M059J (cell line): ENCODE measurements around the gene GPRC5A. TPM values are rescaled to one million over a fixed set of nuclear protein-coding genes. Genes with fewer than 3 reads are reported as not detected.

ENCODE experiments used
- DNase-seq: peaks from one replicate; pipeline ENCODE4 v3.0.0-alpha.2; 2012; ENCODE audit warnings: low read depth
- total RNA-seq: library from RNA; depleted of rRNA; stranded (reverse); fragments of >200 nt; shearing (Covaris generic); gene quantifications from 2 replicates; pipeline ENCODE4 v1.2.3, GENCODE V29; 2014; rRNA removed

Gene GPRC5A
- total RNA-seq, 1 experiment from 2014 or later = 89.7 TPM

DNA sequence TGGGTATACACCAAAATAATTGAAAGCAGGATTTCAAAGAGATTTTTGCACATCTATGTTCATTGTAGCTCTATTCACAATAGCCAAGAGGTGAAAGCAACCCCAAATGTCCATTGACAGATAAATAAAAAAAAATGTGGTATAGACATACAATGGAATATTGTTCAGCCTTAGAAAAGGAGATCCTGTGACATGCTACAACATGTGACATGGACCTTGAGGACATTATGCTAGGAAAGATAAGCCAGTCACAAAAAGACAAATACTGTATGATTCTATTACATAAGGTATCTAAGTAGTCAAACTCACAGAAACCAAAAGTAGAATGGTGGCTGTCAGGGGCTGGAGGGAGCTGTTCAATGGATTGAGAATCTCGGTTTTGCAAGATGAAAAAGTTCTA lies 48.5 kb downstream of the GPRC5A start:
- no peak for DNase-seq

DNA sequence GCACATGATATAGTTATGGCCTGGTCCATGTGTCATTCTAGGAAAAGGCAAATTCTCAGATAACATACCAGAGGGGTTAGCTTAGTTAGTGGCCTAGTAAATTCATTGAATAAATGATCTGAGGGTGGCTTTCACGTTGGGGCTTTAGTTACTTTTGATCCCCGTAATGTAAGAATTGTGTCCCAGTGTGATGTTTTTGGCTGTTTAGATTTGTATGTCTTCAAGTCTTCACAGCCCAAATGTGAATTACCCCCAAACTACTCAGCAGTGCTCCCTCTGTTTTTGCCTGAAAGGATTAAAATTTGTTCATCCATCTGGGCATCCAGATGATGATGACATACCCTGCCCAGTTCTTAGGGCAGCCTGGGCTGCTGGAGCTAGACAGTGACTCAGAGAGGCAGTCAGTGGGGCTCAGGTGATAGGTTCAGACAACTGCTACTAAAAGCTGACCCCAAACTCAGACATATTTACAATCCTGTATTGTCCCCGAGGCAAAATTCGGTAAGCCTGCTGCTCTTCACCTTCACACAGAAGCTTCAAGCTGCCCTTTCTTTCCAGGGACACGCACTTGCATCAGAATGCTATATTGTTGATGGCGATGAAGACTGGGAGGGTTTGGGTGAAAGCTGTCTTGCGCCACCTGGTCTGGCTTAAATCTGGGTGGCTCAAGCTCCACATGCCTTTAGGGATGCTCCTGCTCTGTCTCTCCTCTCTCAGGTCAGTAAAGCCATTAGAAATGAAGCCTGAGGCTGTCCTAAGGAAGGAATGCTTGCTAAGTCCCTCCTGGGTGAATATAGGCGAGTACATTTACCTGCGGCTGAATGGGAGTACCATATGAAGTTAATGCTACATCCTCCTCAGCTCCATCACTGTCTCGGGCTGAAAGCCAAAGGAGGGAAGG lies 50.3 kb downstream of the GPRC5A start:
- DNase-seq = peak; percentile 42

DNA sequence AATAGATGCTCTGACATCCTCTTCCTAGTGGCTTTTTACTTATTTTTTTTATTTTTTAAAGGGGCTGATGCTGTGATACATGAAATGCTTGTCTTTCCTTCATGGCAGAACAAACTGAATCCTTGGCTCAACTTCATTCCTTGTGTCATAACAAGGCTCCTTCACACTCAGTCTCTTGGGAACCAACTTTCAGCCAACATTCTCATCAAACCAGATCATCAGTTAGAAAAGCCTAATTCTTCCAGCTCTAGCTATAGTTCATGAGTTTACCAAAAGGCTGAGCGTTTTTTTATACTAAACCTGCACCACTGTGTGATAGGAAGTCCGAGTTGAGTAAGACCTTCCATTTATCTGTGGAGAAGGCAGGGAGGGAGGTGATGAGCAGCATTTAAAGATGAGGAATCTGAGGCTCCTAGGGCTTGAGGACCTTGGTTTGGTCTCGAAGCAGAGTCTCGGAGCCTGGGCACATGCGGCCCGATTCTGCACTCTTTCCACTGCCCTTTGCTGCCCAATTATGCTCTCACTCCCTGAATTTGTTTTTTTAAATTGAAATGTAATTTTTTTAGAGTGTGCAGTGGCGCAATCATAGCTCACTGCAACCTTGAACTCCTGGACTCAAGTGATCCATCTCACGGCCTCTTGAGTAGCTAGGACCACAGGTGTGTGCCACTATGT lies 52.4 kb downstream of the GPRC5A start:
- DNase-seq = no peak

DNA sequence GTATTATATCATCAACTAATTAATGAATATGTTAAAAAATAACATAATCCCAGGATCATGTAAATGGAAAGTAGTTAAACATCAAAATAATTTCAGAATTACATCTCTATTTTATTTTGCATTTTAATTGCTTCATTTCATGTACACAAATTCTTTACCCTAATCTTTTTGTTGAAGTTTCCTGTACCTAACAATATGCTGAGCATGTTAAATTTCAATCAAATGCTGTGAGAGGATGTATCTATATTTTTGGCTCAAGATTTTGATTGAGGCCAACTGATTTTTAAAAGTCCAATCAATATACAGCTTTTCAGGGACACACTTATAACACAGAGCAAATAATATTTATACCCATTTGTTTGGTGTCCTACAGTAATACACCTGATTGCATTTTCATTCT lies 54.2 kb downstream of the GPRC5A start:
- DNase-seq = no peak

DNA sequence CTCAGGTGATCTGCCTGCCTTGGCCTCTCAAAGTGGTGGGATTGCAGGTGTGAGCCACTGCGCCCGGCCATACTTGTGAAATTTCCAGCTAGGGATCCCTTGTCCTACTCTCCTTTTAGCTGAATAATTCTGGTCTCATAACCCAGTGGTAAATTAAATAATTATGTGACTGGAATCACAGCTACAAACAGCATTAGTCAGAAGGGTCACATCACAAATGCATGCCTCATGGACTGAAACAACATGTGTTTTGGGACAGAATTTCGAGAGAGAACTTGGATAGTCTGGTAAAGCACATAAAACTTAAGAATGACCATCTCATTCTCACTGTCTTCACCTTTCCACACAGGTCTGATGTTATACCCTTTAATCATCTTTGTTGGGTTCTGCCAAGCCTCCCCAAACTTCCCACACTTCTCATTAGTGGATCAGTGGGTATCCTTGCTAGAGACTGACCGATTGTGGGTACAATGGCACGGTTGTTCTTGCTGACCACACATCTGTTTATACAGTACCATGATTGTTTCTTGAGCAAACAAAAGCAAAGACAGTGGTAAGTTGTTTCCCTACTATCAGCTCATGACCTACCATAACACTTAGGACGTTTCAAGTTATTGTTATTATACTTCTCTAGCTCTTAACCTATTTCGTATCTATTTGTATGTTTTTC lies 55.5 kb downstream of the GPRC5A start:
- no peak for DNase-seq

DNA sequence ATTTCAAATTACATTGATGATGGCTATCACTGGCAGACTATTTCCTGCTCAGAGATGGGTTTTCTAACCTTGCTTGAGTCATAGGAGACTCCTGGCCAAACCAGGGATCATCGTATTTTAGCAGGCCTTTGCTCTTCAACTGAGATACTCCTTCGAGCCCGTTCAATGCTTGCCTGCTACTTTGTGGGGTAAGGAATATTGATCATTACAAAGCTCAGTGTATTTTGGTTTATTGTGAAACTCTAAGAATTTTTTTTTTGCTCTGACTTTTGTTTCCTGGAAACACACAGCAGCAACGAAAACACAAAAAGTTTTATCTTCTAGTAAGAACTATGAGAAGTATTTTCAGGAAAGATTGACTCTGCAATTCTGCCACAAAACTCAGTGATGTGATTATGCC lies 56.5 kb downstream of the GPRC5A start:
- DNase-seq = no peak

DNA sequence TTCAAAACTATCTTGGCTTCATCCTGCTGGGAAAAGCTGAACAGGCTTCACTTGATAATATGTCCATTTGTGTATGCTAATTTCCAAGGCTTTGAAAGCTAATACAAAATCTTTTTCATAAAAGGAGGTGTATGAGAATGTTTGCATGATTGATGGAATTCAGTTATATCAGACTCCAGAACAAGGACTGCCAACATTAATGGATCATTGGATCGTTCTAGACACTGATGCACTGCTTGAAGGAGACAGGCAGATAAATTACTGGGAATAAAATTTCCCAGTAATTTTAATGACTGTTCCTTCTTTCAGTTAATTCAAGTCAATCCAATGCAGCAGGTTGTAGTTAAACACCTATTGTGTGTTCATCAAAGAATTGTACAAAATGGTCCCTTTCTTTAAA lies 60.1 kb downstream of the GPRC5A start:
- DNase-seq = no peak

DNA sequence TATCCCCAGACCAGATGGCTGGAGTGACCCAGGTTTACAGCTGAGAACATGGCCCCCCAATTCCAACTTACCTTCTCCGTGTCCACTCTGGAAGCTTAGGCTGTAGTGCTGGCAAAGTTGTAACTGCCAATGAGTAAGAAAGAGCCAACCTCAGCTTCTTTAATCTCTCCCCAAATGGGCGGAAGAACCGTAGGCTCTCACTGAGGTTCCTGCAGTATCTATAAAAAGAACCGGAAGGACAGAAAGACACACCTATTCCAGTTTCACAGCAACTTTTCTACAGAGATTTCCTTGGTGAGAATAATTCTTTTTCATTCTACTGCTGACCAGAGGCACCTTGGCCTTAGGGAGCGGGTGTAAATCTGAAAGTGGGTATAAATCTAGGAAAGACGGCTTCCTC lies 60.7 kb downstream of the GPRC5A start, which contains the start of gene GPRC5D:
TSS of gene GPRC5D (minus strand) at position 135 of the 400 bp plus-strand sequence. CDS start 1,786 bp downstream, outside the sequence.
- no peak for DNase-seq

DNA sequence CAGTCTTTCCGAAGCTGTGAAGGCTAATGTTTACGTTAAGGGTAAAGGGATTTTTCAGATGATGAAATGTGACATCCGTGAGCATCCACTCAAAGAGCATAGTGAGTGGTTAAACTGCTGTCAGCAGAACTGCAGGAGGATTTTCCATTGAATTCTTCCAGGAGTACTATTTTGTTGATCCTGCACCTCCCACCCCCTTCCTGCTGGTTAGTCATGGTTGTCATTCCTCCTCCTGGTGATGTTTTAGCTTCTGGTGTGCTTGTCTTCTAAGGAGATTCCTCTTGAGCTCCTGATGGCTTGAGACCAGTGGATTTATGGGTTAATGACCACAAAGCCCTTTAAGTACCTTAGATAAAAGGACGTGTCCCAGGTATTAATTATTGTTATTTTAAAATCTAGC lies 63.0 kb downstream of the GPRC5A start:
- no peak for DNase-seq

DNA sequence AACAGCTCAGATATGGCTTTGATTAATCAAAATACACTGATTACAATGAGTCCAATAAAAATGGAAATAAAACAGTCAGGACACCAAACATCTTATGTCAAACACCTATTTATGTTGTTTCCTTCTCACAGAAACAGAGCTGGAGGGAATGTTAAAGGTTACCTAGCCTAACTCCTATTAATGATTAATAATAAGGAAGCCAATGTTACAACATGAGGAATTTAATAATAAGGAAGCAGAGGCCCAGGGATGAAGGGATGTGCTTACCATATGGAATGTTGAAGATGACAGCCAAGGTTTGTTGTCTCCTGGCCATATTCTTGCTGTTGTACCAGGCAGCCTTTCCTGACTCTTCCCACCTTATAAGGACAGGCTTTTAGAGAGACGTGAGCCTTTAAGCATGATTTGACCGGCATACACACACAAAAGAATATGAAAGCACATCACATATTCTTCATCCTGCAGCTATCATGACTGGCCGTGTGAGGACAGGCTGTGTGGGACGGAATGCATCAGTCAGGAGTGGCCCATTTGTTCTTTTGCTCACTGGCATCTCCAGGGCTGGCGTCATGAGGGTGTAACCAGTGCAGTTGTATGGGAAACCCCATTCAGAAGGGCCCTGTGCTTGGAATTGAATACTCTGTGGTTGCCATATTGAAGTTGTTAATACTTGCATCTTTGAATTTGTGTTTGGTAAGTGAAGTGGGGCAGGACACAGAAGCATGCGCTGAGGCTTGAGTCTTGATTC lies 63.7 kb downstream of the GPRC5A start:
- DNase-seq = no peak

DNA sequence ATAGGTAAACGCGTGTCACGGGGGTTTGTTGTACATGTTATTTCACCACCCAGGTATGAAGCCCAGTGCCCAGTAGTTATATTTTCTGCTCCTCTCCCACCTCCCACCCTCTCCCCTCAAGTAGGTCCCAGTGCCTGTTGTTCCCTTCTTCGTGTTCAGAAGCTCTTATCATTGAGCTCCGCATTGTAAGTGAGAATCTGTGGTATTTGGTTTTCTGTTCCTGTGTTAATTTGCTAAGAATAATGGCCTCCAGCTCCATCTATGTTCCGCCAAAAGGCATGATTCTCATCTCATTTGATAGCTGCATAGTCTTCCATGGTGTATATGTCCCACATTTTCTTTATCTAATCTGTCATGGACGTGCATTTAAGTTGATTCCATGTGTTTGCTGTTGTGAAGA lies 67.5 kb downstream of the GPRC5A start:
- DNase-seq = no peak

DNA sequence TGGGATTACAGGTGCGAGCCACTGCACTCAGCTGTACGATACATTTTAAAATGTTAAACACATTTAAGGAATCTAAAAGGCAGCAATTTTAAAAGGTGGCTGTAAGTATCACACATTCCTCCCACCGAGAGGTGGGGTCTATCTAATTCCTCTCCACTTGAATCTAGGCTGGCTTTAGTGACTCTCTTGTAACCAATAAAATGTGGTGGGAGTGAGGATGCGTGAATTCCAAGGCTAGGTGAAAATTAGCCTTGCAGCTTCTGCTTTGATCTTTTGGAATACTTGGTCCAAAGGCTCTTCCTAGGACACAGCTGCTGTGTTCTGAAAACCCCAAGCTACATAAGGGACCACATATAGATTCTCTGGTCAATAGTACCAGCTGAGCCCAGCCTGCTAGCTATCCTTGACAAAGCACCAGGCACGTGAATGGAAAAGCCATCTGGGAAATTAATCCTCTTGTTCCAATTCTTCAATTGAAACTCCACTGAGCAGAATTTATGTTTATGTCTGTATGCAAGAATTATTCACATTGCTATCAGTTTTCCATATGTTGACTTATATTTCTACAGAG lies 69.4 kb downstream of the GPRC5A start:
- no peak for DNase-seq

DNA sequence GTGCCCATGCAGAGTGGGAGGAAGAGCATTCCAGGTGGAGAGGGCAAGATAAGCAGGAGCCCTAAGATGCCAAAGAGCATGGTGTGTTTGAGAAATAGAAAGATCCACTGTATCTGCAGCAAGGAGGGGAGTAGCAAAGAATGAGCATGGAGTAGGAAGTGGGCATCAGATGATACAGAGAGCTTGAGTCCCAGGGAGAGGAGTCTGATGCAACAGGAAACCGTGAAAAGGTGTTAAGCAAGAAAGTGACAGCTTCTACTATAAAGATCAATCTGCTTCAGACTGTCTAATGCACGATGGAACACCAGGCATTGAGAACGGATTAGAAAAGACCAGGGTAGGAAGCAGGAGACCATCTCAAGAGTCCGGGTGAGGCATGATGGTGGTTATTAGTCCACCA lies 72.9 kb downstream of the GPRC5A start:
- DNase-seq = no peak

DNA sequence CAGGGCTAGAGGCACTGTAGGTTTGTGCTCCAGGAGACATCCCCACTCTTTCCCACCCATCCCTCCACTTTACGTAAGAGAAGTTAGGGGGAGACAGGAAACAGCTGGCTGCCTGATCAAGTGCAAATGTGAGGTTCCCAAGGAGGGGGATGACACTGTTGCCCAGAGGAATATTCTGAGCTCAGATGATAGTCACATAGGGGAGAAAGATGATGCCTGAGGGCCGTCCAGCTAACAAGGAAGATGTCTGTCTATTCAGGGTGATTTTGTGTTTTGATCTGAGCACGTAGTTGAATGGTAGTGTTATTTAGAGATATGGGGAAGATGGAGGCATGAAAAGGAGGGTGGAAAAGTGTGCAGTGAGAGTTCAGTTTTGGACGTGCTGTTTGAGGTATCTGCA lies 74.5 kb downstream of the GPRC5A start:
- no peak for DNase-seq

Other genes with a start within 250 kb of the GPRC5A start
- gene GPR19, start 195.4 kb upstream of the GPRC5A start, total RNA-seq = 5.2 and 7.1 TPM in 2 replicates
- 34.8 and 48.4 TPM in 2 replicates for gene CDKN1B, start 174.2 kb upstream of the GPRC5A start, total RNA-seq
- gene APOLD1, start 105.9 kb upstream of the GPRC5A start, total RNA-seq = 16.9 and 18.9 TPM in 2 replicates
- gene DDX47, start 78.2 kb upstream of the GPRC5A start, total RNA-seq = 125 and 149 TPM in 2 replicates
- not detected in 2 replicates for gene GPRC5D, start 60.6 kb downstream of the GPRC5A start, total RNA-seq
- gene HEBP1, start 108.7 kb downstream of the GPRC5A start, total RNA-seq = 9.4 and 20.5 TPM in 2 replicates
- 5.1 TPM in 2 replicates for gene FAM234B, start 152.8 kb downstream of the GPRC5A start, total RNA-seq
- gene GSG1, start 212.1 kb downstream of the GPRC5A start, total RNA-seq = not detected in 2 replicates